ENCODE results near the gene SERGEF.

GRCh38 chr11:17828311-17828751 is 184.5 kb downstream of the SERGEF start:
- TF ChIP-seq CTCF (IDR thresholded peaks at IDR 0.05; ENCODE audit: insufficient read depth, low read length, poor library complexity, severe bottlenecking) (no peak), EZH2phosphoT487 (conservative IDR thresholded peaks at IDR 0.05; ENCODE audit: low read length) (no peak)
